SK-N-SH (cell line): ENCODE results near the gene MAPK4. TPM values are rescaled to one million over a fixed set of nuclear protein-coding genes. Genes with fewer than 3 reads are reported as not detected.

ENCODE experiments used
- CTCF ChIA-PET: fragments of 300-600, 350-600 bp; formaldehyde crosslinking; extraction: SDS; loops from one replicate; lab custom pipeline; 2021; lab: Yijun Ruan, JAX
- POLR2A ChIA-PET: fragments of 350-600 bp; sonication (Branson Sonifier 250); formaldehyde crosslinking; extraction: SDS; loops from one replicate; lab custom pipeline; 2020; ENCODE audit warnings: antibody characterized with exemption, inconsistent platforms; lab: Yijun Ruan, JAX
- DNase-seq: peaks from one replicate; pipeline ENCODE4 v3.0.0; 2012
- H2AFZ ChIP-seq: fragments of 200-600 bp; sonication (generic); 2 replicates; pipeline ENCODE4 v1.8.1; 2016; ENCODE audit warnings: antibody characterized with exemption, mild to moderate bottlenecking, low read depth
- H3F3A ChIP-seq: fragments of 200-600 bp; sonication (generic); replicated peaks from 2 replicates; pipeline ENCODE3; 2016; ENCODE audit warnings: antibody characterized with exemption, mild to moderate bottlenecking; ENCODE audit not compliant: insufficient read depth
- H3K27ac ChIP-seq, 2 experiments: fragments of 200-500 bp in 1 of 2; fragments of 200-600 bp in 1 of 2; sonication (Bioruptor generic) in 1 of 2; sonication (generic), shearing (Covaris generic) in 1 of 2; 2 replicates each; pipeline versions ENCODE4 v1.5.1 to v1.6.1; 2014 to 2016; ENCODE audit warnings: low read depth in 2 of 2, inconsistent platforms in 1 of 2, low read length in 1 of 2, mild to moderate bottlenecking in 1 of 2, mixed read lengths in 1 of 2
- H3K27me3 ChIP-seq: fragments of 200-600 bp; sonication (generic), shearing (Covaris generic); 2 replicates; pipeline ENCODE4 v1.6.1; 2016; ENCODE audit warnings: mixed run types; ENCODE audit not compliant: insufficient read depth
- H3K36me3 ChIP-seq, 2 experiments: fragments of 200-500 bp in 1 of 2; fragments of 200-600 bp in 1 of 2; sonication (Bioruptor generic) in 1 of 2; sonication (generic) in 1 of 2; replicated peaks in 1 of 2; 2 replicates each; pipeline versions ENCODE3 to v1.5.1; 2014 to 2016; ENCODE audit warnings: low read length in 1 of 2, mild to moderate bottlenecking in 1 of 2; ENCODE audit not compliant: insufficient read depth in 2 of 2, control insufficient read depth in 1 of 2
- H3K4me1 ChIP-seq, 2 experiments: fragments of 200-500 bp in 1 of 2; fragments of 200-600 bp in 1 of 2; sonication (Bioruptor generic) in 1 of 2; sonication (generic), shearing (Covaris generic) in 1 of 2; 2 replicates each; pipeline versions ENCODE4 v1.5.1 to v1.6.1; 2014 to 2016; ENCODE audit warnings: low read depth in 1 of 2, low read length in 1 of 2, mixed run types in 1 of 2; ENCODE audit not compliant: insufficient read depth in 2 of 2, control insufficient read depth in 1 of 2
- H3K4me2 ChIP-seq: fragments of 200-600 bp; sonication (generic), shearing (Covaris generic); 2 replicates; pipeline ENCODE4 v1.6.1; 2017; ENCODE audit warnings: mixed run types
- H3K4me3 ChIP-seq, 2 experiments: fragments of 200-500 bp in 1 of 2; fragments of 200-600 bp in 1 of 2; sonication (Bioruptor generic) in 1 of 2; sonication (generic), shearing (Covaris generic) in 1 of 2; 2 replicates each; pipeline versions ENCODE4 v1.5.1 to v1.8.1; 2014 to 2016; ENCODE audit warnings: low read depth in 2 of 2, inconsistent platforms in 1 of 2, low read length in 1 of 2, mild to moderate bottlenecking in 1 of 2, mixed read lengths in 1 of 2, moderate library complexity in 1 of 2
- H3K79me2 ChIP-seq: fragments of 200-600 bp; sonication (generic); 2 replicates; pipeline ENCODE4 v1.8.1; 2017; ENCODE audit warnings: mild to moderate bottlenecking; ENCODE audit not compliant: insufficient read depth
- H3K9ac ChIP-seq: fragments of 200-600 bp; sonication (generic); 2 replicates; pipeline ENCODE4 v1.6.1; 2017; ENCODE audit warnings: mixed run types
- H3K9me2 ChIP-seq: fragments of 200-600 bp; sonication (generic); 2 replicates; pipeline ENCODE4 v1.6.1; 2017; ENCODE audit warnings: mixed run types
- H3K9me3 ChIP-seq: fragments of 200-600 bp; sonication (generic); 2 replicates; pipeline ENCODE4 v1.6.1; 2017; ENCODE audit warnings: mixed run types, mild to moderate bottlenecking, moderate library complexity
- H4K20me1 ChIP-seq: fragments of 200-600 bp; sonication (generic); 2 replicates; pipeline ENCODE4 v1.6.1; 2017; ENCODE audit warnings: mild to moderate bottlenecking, mixed run types; ENCODE audit not compliant: insufficient read depth
- EP300 ChIP-seq, 2 experiments: IDR thresholded peaks; 2 replicates each; pipeline versions ENCODE4 v1.4.0 to v1.6.1; 2012; ENCODE audit warnings: borderline replicate concordance in 1 of 2, low read depth in 1 of 2, low read length in 1 of 2
- EZH2phosphoT487 ChIP-seq: fragments of 200-600 bp; sonication (generic); IDR thresholded peaks from 2 replicates; pipeline ENCODE4 v1.6.1; 2017; ENCODE audit warnings: low read depth, mixed run types, mild to moderate bottlenecking, antibody characterized with exemption, moderate library complexity, borderline replicate concordance
- FOXJ3 ChIP-seq: sonication (generic); formaldehyde crosslinking; IDR thresholded peaks from 2 replicates; pipeline ENCODE4 v1.5.1; 2020; ENCODE audit warnings: mild to moderate bottlenecking, missing genetic modification reagents
- FOXM1 ChIP-seq: IDR thresholded peaks from 2 replicates; pipeline ENCODE4 v1.4.0; 2012; ENCODE audit warnings: low read depth, mild to moderate bottlenecking
- GABPA ChIP-seq: IDR thresholded peaks from 2 replicates; pipeline ENCODE4 v1.4.0; 2012; ENCODE audit warnings: low read depth, mild to moderate bottlenecking
- IRF3 ChIP-seq: fragments of 150-350 bp; IDR thresholded peaks from 2 replicates; pipeline ENCODE4 v1.6.1; 2016; ENCODE audit warnings: mild to moderate bottlenecking, low read depth, low read length
- NFIC ChIP-seq: IDR thresholded peaks from 2 replicates; pipeline ENCODE4 v1.4.0; 2012; ENCODE audit warnings: borderline replicate concordance
- NRF1 ChIP-seq: IDR thresholded peaks from 2 replicates; pipeline ENCODE4 v1.6.1; 2012; ENCODE audit warnings: low read depth, mild to moderate bottlenecking, low read length
- POLR2AphosphoS5 ChIP-seq: IDR thresholded peaks from 2 replicates; pipeline ENCODE4 v1.6.1; 2012; ENCODE audit warnings: low read depth, low read length
- RAD21 ChIP-seq: IDR thresholded peaks from 2 replicates; pipeline ENCODE4 v1.6.1; 2012; ENCODE audit warnings: mild to moderate bottlenecking, low read length
- RCOR1 ChIP-seq: fragments of 150-350 bp; IDR thresholded peaks from 2 replicates; pipeline ENCODE4 v1.6.1; 2017; ENCODE audit warnings: antibody characterized with exemption, low read length
- RFX5 ChIP-seq: IDR thresholded peaks from 2 replicates; pipeline ENCODE4 v1.6.1; 2012; ENCODE audit warnings: mild to moderate bottlenecking, improper control_type of control experiment, low read length
- SIN3A ChIP-seq: IDR thresholded peaks from 2 replicates; pipeline ENCODE4 v1.6.1; 2012; ENCODE audit warnings: low read depth, mild to moderate bottlenecking, low read length, moderate library complexity, borderline replicate concordance
- SMC3 ChIP-seq: IDR thresholded peaks from 2 replicates; pipeline ENCODE4 v1.6.1; 2012; ENCODE audit warnings: low read depth, low read length, improper control_type of control experiment
- TAF1 ChIP-seq: IDR thresholded peaks from 2 replicates; pipeline ENCODE4 v1.6.1; 2012; ENCODE audit warnings: low read depth, mild to moderate bottlenecking, low read length, moderate library complexity, borderline replicate concordance
- TCF12 ChIP-seq: IDR thresholded peaks from 2 replicates; pipeline ENCODE4 v1.4.0; 2012
- TEAD4 ChIP-seq: IDR thresholded peaks from 2 replicates; pipeline ENCODE4 v1.4.0; 2012; ENCODE audit warnings: mild to moderate bottlenecking, borderline replicate concordance; ENCODE audit not compliant: insufficient read depth
- USF2 ChIP-seq: fragments of 150-350 bp; IDR thresholded peaks from 2 replicates; pipeline ENCODE4 v1.6.1; 2017; ENCODE audit warnings: antibody characterized with exemption, low read length, low read depth, borderline replicate concordance
- ZBTB33 ChIP-seq: IDR thresholded peaks from 2 replicates; pipeline ENCODE4 v1.4.0; 2012; ENCODE audit warnings: low read depth, borderline replicate concordance
- WGBS: methylation state at CpG from one replicate; pipeline ENCODE4 v1.1.6; 2017; ENCODE audit warnings: low lambda C conversion rate; 5-methylcytosine and 5-hydroxymethylcytosine counted together
- polyA plus RNA-seq, 3 experiments: library from polyadenylated mRNA; depleted of rRNA; stranded (reverse); fragments of >200 nt; gene quantifications; 2 replicates each; pipeline ENCODE4 v1.2.3, GENCODE V29; 2012

Gene MAPK4
- polyA plus RNA-seq, 1 of the 3 experiments (the other 2 are of a cell fraction), result 0.02 TPM

GRCh38 chr18:50717563-50717962 lies 157.7 kb downstream of the MAPK4 start:
- DNase-seq, result no peak
- POLR2A ChIA-PET, result no interaction called here
- no peak overlapping the region for H3K4me3 ChIP-seq
- TF ChIP-seq RCOR1, result no peak
- TF ChIP-seq FOXM1, result no peak
- TF ChIP-seq TAF1, result no peak
- no peak for TF ChIP-seq TCF12
- no peak for TF ChIP-seq RFX5
- TF ChIP-seq SMC3, result no peak
- no peak for TF ChIP-seq FOXJ3 (CRISPR knock-in tag)
- no peak for TF ChIP-seq GABPA
- no peak for TF ChIP-seq SIN3A
- TF ChIP-seq EZH2phosphoT487, result no peak
- no peak for TF ChIP-seq EP300 (IDR thresholded peaks at IDR 0.05; ENCODE audit: borderline replicate concordance in 1 of 2, low read depth in 1 of 2, low read length in 1 of 2)
- TF ChIP-seq, all 33 proteins: peak for 0
- CTCF ChIA-PET, result no interaction called here
- Histone ChIP-seq H3K36me3 (no peaks in the 10 kb centered on the region), H4K20me1 (no peaks in the 10 kb centered on the region), H3K4me1 (no peaks in the 10 kb centered on the region), H3K9ac (no peak overlapping the region), H2AFZ (no peak overlapping the region), H3K4me2 (no peak overlapping the region), H3K9me3 (no peaks in the 10 kb centered on the region), H3K27ac (no peak overlapping the region), H3F3A (no peaks in the 10 kb centered on the region), H3K27me3 (no peaks in the 10 kb centered on the region), H3K79me2 (no peaks in the 10 kb centered on the region), H3K9me2 (no peaks in the 10 kb centered on the region)
- WGBS, result no CpG with 5 or more reads among the region's 2 CpGs

- Histone ChIP-seq H3K4me2 (no peak overlapping the region), H3K36me3 (no peaks in the 10 kb centered on the region), H3F3A (no peaks in the 10 kb centered on the region), H4K20me1 (no peaks in the 10 kb centered on the region), H3K9ac (no peak overlapping the region), H3K4me3 (no peak overlapping the region), H3K4me1 (peaks cover 0 to 2% of the 10 kb centered on the region in 2 experiments; a peak in 1 of 4 replicates), H3K79me2 (no peaks in the 10 kb centered on the region), H2AFZ (no peak overlapping the region), H3K27ac (no peak overlapping the region), H3K9me3 (no peaks in the 10 kb centered on the region), H3K9me2 (no peaks in the 10 kb centered on the region), H3K27me3 (no peaks in the 10 kb centered on the region)
- ChIA-PET CTCF (interaction anchor here (1.2 to 1.3 kb wide), 2 partner anchors 10 to 22 kb away, joined by 3 read pairs; no protein-coding TSS in a partner anchor), POLR2A (no interaction called here)
- DNase-seq, result no peak
- WGBS, result 38% methylated on average over 11 of the region's 11 CpGs
- TF ChIP-seq TAF1 (no peak), RAD21 (no peak), TEAD4 (no peak), TCF12 (no peak), NRF1 (no peak), FOXM1 (no peak), NFIC (no peak), IRF3 (no peak), ZBTB33 (no peak), USF2 (no peak), POLR2AphosphoS5 (no peak), FOXJ3 (CRISPR knock-in tag) (no peak)
Observed at GRCh38 chr18:50719471-50720324, 159.8 kb downstream of the MAPK4 start.
